Measurements from ENCODE around the gene TUBA3D. TPM values are rescaled to one million over a fixed set of nuclear protein-coding genes. Genes with fewer than 3 reads are reported as not detected.

The TUBA3D gene
- total and polyA plus RNA-seq, 10 of the 15 experiments (the other 5 are each of a cell fraction or from before 2014, with no cell fraction given): 0.04 to 0.37 (median 0.20) TPM; not detected in 6

GRCh38 chr2:131492418-131493198, 16.7 kb downstream of the TUBA3D start (continued):
- peak; percentile 6 for TF ChIP-seq BCL3 (IDR thresholded peaks at IDR 0.05; ENCODE audit: borderline replicate concordance, insufficient read depth, low read depth, low read length, poor library complexity, severe bottlenecking)
- TF ChIP-seq MTA3 (IDR thresholded peaks at IDR 0.05; ENCODE audit: borderline replicate concordance, low read length): no peak
- TF ChIP-seq RELB (IDR thresholded peaks at IDR 0.05; ENCODE audit: low read depth): peak; percentile 64
- no peak for TF ChIP-seq WRNIP1 (IDR thresholded peaks at IDR 0.05; ENCODE audit: borderline replicate concordance, low read depth, low read length)
- no peak; the same call in none of the 2 replicates for TF ChIP-seq SMARCA5 (IDR thresholded peaks at IDR 0.05)
- peak; percentile 70 for TF ChIP-seq CHD2 (IDR thresholded peaks at IDR 0.05; ENCODE audit: borderline replicate concordance, low read depth, low read length)
- TF ChIP-seq PML (IDR thresholded peaks at IDR 0.05; ENCODE audit: low read length): no peak
- no peak for TF ChIP-seq EED (IDR thresholded peaks at IDR 0.05; ENCODE audit: low read depth)
- peak in 1 of 2 experiments; percentile 71; a peak in 2 of 4 replicates for TF ChIP-seq SRF (IDR thresholded peaks at IDR 0.05; ENCODE audit: low read depth in 2 of 2, low read length in 2 of 2)
- no peak for TF ChIP-seq EZH2 (IDR thresholded peaks at IDR 0.05; ENCODE audit: borderline replicate concordance, control insufficient read depth, low read depth, low read length)
